ENCODE data around the gene TTC34. TPM values are rescaled to one million over a fixed set of nuclear protein-coding genes. Genes with fewer than 3 reads are reported as not detected.

The TTC34 gene
- total and polyA plus RNA-seq, 2 of the 4 experiments (the other 2 are of a cell fraction), result under 0.01 to 0.09 TPM

- Histone ChIP-seq H3K79me1 (ENCODE audit: low read depth in 1 of 2, low read length in 2 of 2) (no peaks in the 10 kb centered on the region), H4K8ac (ENCODE audit: low read depth in 2 of 2, low read length in 2 of 2) (no peak overlapping the region), H2BK15ac (ENCODE audit: low read depth, low read length) (no peak overlapping the region), H3K14ac (replicated peaks; ENCODE audit: low read depth, low read length) (no peak overlapping the region), H3K18ac (ENCODE audit: low read depth, low read length) (no peak overlapping the region), H2BK20ac (ENCODE audit: low read depth, low read length) (no peak overlapping the region), H3K4ac (ENCODE audit: low read depth, low read length) (no peak overlapping the region), H2AK9ac (replicated peaks; ENCODE audit: low read depth, low read length, poor library complexity) (no peak overlapping the region), H3K9ac (ENCODE audit: low read depth, low read length) (no peak overlapping the region), H3K9me1 (ENCODE audit: insufficient read depth, low read length) (no peaks in the 10 kb centered on the region), H3K4me2 (ENCODE audit: low read depth, low read length) (no peak overlapping the region), H3K4me1 (ENCODE audit: control insufficient read depth, insufficient read depth, low read length) (no peaks in the 10 kb centered on the region), H2BK120ac (ENCODE audit: low read depth, low read length) (no peak overlapping the region), H3K36me3 (ENCODE audit: control insufficient read depth, insufficient read depth, low read length) (no peaks in the 10 kb centered on the region), H4K20me1 (ENCODE audit: insufficient read depth, low read length) (no peaks in the 10 kb centered on the region), H3K9me3 (ENCODE audit: control insufficient read depth, insufficient read depth, low read length) (peaks cover 58% of the 10 kb centered on the region), H3K56ac (ENCODE audit: extremely low read depth, insufficient read depth, low read length) (no peak overlapping the region), H3K27ac (ENCODE audit: insufficient read depth, low read length) (no peak overlapping the region), H4K91ac (ENCODE audit: insufficient read depth, low read depth, low read length) (no peak overlapping the region), H2AK5ac (ENCODE audit: low read depth, low read length) (no peak overlapping the region), H2AFZ (replicated peaks; ENCODE audit: low read length, poor library complexity) (no peak overlapping the region), H2BK5ac (ENCODE audit: low read depth, low read length, poor library complexity, severe bottlenecking) (no peak overlapping the region), H3K4me3 (ENCODE audit: insufficient read depth, low read depth, low read length) (no peak overlapping the region), H3K27me3 (ENCODE audit: control insufficient read depth, insufficient read depth, low read length) (no peaks in the 10 kb centered on the region), H4K5ac (ENCODE audit: low read depth, low read length) (no peak overlapping the region), H3K23ac (ENCODE audit: low read depth, low read length) (no peak overlapping the region)
- intact Hi-C loops (cut with micrococcal nuclease) (no loop called here), in situ Hi-C loops (cut with MboI; ENCODE audit: low sequenced_read_pairs) (no loop called here), dilution Hi-C loops (cut with HindIII; ENCODE audit: low sequenced_read_pairs, unreplicated experiment) (no loop called here)
- no peak for DNase-seq
- TF ChIP-seq CTCF (conservative IDR thresholded peaks at IDR 0.05; ENCODE audit: low read depth, low read length) (no peak), MXI1 (IDR thresholded peaks at IDR 0.05; ENCODE audit: borderline replicate concordance, low read depth, low read length) (no peak), RCOR1 (IDR thresholded peaks at IDR 0.05; ENCODE audit: insufficient replicate concordance, low read length) (no peak), RFX5 (IDR thresholded peaks at IDR 0.05; ENCODE audit: low read depth, low read length) (no peak), NFE2L2 (IDR thresholded peaks at IDR 0.05; ENCODE audit: low read depth, low read length) (no peak), FOS (IDR thresholded peaks at IDR 0.05; ENCODE audit: low read depth, low read length) (no peak), SMC3 (IDR thresholded peaks at IDR 0.05; ENCODE audit: low read depth, low read length) (no peak), CHD1 (IDR thresholded peaks at IDR 0.05; ENCODE audit: low read depth, low read length) (no peak), MAZ (IDR thresholded peaks at IDR 0.05; ENCODE audit: borderline replicate concordance, low read depth, low read length) (no peak), POLR2A (IDR thresholded peaks at IDR 0.05; ENCODE audit: low read depth, low read length) (no peak), RAD21 (IDR thresholded peaks at IDR 0.05; ENCODE audit: low read length) (no peak), BHLHE40 (IDR thresholded peaks at IDR 0.05; ENCODE audit: low read depth, low read length) (no peak)
- TF ChIP-seq, protein P1, sequence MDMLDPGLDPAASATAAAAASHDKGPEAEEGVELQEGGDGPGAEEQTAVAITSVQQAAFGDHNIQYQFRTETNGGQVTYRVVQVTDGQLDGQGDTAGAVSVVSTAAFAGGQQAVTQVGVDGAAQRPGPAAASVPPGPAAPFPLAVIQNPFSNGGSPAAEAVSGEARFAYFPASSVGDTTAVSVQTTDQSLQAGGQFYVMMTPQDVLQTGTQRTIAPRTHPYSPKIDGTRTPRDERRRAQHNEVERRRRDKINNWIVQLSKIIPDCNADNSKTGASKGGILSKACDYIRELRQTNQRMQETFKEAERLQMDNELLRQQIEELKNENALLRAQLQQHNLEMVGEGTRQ (IDR thresholded peaks at IDR 0.05; ENCODE audit: low read depth, low read length), result no peak
- TF ChIP-seq, protein P2, sequence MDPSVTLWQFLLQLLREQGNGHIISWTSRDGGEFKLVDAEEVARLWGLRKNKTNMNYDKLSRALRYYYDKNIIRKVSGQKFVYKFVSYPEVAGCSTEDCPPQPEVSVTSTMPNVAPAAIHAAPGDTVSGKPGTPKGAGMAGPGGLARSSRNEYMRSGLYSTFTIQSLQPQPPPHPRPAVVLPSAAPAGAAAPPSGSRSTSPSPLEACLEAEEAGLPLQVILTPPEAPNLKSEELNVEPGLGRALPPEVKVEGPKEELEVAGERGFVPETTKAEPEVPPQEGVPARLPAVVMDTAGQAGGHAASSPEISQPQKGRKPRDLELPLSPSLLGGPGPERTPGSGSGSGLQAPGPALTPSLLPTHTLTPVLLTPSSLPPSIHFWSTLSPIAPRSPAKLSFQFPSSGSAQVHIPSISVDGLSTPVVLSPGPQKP (IDR thresholded peaks at IDR 0.05; ENCODE audit: borderline replicate concordance, low read depth, low read length), result no peak
- WGBS, 2 experiments (ENCODE audit: extremely low coverage in 2 of 2, insufficient read length in 1 of 2), result 84% methylated on average over 19 of the region's 31 CpGs; no CpG with 5 or more reads in 1 of the 2 experiments
- no peak for ATAC-seq (ENCODE audit: low read depth)
- ChIA-PET POLR2A (ENCODE audit: unreplicated experiment) (no interaction called here), CTCF (no interaction called here)
- BruUV-seq (replicated peaks), result no TSS peak
These were observed 18.6 kb upstream of the TTC34 start for GRCh38 chr1:2819831-2820730.
